ENCODE results near the gene ANKRA2. TPM values are rescaled to one million over a fixed set of nuclear protein-coding genes. Genes with fewer than 3 reads are reported as not detected.

The ANKRA2 gene, protein sequence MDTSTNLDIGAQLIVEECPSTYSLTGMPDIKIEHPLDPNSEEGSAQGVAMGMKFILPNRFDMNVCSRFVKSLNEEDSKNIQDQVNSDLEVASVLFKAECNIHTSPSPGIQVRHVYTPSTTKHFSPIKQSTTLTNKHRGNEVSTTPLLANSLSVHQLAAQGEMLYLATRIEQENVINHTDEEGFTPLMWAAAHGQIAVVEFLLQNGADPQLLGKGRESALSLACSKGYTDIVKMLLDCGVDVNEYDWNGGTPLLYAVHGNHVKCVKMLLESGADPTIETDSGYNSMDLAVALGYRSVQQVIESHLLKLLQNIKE
- total RNA-seq: 12.3 and 12.9 TPM in 2 replicates

DNA sequence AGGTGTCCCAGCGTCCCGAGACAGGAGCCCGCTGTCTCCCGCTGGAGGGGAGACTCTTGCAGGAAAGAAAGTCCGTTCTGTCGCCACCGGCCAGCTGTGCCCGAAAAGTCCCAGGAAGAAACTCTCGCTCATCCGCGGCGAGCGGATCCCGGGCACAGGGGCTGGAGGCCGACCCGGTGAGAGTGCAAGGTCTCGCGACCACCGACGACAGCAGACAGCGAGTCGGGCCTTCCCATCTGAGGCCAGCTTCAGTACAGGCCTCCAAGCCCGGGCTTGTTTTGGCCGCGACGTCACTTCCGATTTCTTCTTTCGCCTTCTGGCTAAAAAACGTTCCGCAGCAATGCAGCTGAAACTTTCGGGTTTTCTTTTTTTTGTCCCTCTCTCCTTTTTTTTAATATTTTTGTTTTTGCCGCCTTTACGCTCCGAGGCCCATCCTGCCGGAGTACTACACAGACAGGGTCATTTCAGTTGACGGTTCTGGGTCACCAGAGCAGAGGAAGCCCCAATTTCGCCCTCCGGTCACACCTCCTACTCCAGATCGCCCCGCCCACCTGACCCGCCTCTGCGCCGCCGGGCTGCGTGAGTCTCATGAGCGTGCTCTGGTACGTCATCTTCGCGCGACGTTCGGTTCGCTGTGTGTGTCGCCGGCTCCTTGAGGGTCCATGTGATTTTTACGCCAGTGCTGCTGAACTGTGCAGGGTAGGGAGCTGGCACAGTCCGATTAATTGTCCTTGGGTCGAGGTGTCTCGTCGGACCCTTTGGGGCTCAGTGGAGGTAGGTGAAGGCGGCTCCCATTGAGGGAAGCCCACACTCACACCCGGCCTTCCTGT is at the start of gene ANKRA2, which contains the start of gene UTP15:
Gene ANKRA2, minus strand, starts transcription at position 501 of the 830 bp plus-strand sequence. CDS start 2,758 bp downstream, outside the sequence.
Gene UTP15, plus strand, starts transcription at position 605 of the 830 bp plus-strand sequence. CDS start 1,602 bp downstream, outside the sequence.

Other genes with a start within 250 kb of the ANKRA2 start
- 18.3 and 19.5 TPM in 2 replicates for gene FOXD1, start 116.9 kb downstream of the ANKRA2 start, total RNA-seq
- gene BTF3, start 67.2 kb downstream of the ANKRA2 start, total RNA-seq: 641 and 663 TPM in 2 replicates
- gene UTP15, start 104 bp upstream of the ANKRA2 start, total RNA-seq: 13.2 and 14.0 TPM in 2 replicates
- gene ARHGEF28, start 60.6 kb upstream of the ANKRA2 start, total RNA-seq: 9.2 and 10.7 TPM in 2 replicates